AG09309 (cell line): Measurements from ENCODE around the gene FAT1.

Source experiments
- DNase-seq: peaks from one replicate; pipeline ENCODE4 v3.0.0-alpha.2; 2010; ENCODE audit warnings: low read depth
- H3K4me3 ChIP-seq: 2 replicates; pipeline ENCODE4 v1.5.1; 2011; ENCODE audit warnings: mild to moderate bottlenecking, low read depth, low read length, moderate library complexity; ENCODE audit not compliant: control insufficient read depth
- TF ChIP-seq, protein P1 (sequence below): IDR thresholded peaks from 2 replicates; pipeline ENCODE4 v1.5.1; 2011; ENCODE audit warnings: mild to moderate bottlenecking, low read depth, low read length, inconsistent platforms; ENCODE audit not compliant: insufficient read depth, control insufficient read depth; ENCODE audit errors: missing control alignments

FAT1 gene

GRCh38 chr4:186644311-186644638, 79.4 kb downstream of the FAT1 start:
- DNase-seq: no peak
- no peak overlapping the region for H3K4me3 ChIP-seq
- TF ChIP-seq, protein P1, sequence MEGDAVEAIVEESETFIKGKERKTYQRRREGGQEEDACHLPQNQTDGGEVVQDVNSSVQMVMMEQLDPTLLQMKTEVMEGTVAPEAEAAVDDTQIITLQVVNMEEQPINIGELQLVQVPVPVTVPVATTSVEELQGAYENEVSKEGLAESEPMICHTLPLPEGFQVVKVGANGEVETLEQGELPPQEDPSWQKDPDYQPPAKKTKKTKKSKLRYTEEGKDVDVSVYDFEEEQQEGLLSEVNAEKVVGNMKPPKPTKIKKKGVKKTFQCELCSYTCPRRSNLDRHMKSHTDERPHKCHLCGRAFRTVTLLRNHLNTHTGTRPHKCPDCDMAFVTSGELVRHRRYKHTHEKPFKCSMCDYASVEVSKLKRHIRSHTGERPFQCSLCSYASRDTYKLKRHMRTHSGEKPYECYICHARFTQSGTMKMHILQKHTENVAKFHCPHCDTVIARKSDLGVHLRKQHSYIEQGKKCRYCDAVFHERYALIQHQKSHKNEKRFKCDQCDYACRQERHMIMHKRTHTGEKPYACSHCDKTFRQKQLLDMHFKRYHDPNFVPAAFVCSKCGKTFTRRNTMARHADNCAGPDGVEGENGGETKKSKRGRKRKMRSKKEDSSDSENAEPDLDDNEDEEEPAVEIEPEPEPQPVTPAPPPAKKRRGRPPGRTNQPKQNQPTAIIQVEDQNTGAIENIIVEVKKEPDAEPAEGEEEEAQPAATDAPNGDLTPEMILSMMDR: no peak

DNA sequence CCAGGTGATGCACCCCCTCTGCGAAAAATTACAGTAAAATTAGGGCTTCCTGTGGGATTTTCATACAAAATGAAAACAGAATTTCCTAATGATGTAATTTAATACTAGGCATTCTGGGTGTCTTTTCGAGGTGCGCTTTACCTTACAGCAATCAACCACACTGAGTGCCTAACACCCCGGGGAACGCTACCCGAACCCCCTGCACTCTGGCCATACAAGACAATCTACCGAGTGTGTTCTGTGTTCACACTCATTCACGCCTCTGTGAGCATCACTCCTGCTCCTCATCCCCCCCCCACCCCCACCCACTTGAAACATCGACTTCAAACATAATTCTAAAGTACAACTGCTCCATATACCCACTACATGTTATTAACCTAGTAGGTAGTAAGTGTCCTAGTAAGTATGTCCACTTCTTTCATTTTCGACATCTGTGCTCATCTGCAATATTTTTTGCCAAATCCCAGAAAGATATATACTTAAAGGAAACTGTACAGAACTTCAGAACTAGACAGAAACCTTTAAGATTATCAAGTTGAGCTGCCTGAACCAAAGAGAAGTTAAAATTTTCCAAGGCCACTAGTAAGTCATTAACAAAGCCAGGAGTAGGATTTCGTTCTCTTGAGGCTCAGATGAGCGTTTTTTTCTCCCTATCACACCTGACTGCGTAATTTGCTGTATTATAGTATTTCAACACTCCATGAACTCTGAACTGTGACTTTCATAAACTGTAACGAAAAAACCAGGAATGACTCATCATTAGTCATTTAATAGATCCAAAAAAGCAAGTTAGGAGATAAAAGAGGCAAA, 80.0 kb downstream of the FAT1 start:
- no peak overlapping the region for H3K4me3 ChIP-seq
- DNase-seq: no peak
- TF ChIP-seq, protein P1: no peak

GRCh38 chr4:186642998-186643397, 80.7 kb downstream of the FAT1 start:
- no peak overlapping the region for H3K4me3 ChIP-seq
- TF ChIP-seq, protein P1: no peak
- no peak for DNase-seq

GRCh38 chr4:186642530-186642929, 81.1 kb downstream of the FAT1 start:
- no peak for DNase-seq
- TF ChIP-seq, protein P1: no peak
- no peak overlapping the region for H3K4me3 ChIP-seq

DNA sequence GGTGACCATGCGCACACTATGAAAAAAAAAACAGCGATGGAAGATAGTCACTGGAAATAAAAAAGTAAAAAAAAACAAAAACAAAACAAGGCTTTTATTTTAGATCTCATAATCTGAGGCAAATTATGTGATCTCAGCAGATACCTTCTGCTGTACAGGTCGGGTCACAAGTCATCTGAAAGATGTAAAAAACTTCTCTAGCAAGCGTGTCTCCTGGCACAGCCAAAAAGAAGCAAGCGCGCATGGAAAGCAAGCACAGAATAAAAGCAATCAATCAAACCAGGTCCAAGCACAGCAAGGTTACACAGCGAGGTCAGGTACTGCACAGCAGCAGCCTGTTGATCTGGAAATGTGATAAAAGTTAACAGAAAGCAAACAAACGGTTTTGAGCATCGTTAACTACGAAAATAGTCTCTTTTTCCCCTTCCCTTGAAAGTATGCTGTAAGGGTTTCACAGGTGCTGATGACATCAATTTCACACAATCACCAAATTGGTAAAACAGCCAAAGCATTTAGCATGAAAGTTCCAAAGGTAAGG, 89.0 kb downstream of the FAT1 start:
- no peak for DNase-seq
- H3K4me3 ChIP-seq: no peak overlapping the region
- TF ChIP-seq, protein P1: no peak

DNA sequence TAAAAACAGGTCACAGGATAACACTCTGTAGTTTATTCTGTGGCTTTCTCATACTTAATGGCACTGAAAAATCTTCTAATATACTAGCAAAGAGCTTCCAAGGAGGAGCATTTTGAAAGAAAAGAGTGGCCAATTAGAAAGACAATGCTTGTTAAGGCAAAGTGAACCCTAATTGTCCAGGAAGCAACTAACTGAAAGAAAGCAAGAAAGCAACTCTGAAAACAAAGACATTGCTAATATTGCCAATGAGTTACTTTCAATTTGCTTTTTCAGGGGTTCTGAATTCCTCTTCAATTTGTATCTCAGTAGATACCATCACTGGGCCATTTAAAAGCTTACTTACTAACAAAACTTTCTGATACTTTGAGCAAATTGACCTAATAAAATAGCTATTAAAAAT, 89.8 kb downstream of the FAT1 start:
- H3K4me3 ChIP-seq: no peak overlapping the region
- TF ChIP-seq, protein P1: no peak
- no peak for DNase-seq
